Measurements from ENCODE around the gene PIGZ. TPM values are rescaled to one million over a fixed set of nuclear protein-coding genes. Genes with fewer than 3 reads are reported as not detected.

PIGZ gene, protein sequence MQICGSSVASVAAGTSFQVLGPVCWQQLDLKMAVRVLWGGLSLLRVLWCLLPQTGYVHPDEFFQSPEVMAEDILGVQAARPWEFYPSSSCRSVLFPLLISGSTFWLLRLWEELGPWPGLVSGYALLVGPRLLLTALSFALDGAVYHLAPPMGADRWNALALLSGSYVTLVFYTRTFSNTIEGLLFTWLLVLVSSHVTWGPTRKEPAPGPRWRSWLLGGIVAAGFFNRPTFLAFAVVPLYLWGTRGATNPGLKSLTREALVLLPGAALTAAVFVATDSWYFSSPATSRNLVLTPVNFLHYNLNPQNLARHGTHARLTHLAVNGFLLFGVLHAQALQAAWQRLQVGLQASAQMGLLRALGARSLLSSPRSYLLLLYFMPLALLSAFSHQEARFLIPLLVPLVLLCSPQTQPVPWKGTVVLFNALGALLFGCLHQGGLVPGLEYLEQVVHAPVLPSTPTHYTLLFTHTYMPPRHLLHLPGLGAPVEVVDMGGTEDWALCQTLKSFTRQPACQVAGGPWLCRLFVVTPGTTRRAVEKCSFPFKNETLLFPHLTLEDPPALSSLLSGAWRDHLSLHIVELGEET
- 0.36 and 0.63 TPM in 2 replicates for total RNA-seq

GRCh38 chr3:196968233-196969133 lies at the start of gene PIGZ:
Gene PIGZ (minus strand): TSS chr3:196968833. CDS start chr3:196952031, 16,802 bp downstream.
- DNase-seq (ENCODE audit: low read depth): no peak
- TF ChIP-seq, protein P1, sequence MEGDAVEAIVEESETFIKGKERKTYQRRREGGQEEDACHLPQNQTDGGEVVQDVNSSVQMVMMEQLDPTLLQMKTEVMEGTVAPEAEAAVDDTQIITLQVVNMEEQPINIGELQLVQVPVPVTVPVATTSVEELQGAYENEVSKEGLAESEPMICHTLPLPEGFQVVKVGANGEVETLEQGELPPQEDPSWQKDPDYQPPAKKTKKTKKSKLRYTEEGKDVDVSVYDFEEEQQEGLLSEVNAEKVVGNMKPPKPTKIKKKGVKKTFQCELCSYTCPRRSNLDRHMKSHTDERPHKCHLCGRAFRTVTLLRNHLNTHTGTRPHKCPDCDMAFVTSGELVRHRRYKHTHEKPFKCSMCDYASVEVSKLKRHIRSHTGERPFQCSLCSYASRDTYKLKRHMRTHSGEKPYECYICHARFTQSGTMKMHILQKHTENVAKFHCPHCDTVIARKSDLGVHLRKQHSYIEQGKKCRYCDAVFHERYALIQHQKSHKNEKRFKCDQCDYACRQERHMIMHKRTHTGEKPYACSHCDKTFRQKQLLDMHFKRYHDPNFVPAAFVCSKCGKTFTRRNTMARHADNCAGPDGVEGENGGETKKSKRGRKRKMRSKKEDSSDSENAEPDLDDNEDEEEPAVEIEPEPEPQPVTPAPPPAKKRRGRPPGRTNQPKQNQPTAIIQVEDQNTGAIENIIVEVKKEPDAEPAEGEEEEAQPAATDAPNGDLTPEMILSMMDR (conservative IDR thresholded peaks at IDR 0.05; ENCODE audit: low read depth, low read length): no peak
- H3K4me3 ChIP-seq (ENCODE audit: low read depth, low read length): peak within 1 kb of the TSS; percentile 71

- no peak overlapping the region for H3K4me3 ChIP-seq (ENCODE audit: low read depth, low read length)
- TF ChIP-seq, protein P1 (conservative IDR thresholded peaks at IDR 0.05; ENCODE audit: low read depth, low read length): no peak
- DNase-seq (ENCODE audit: low read depth): no peak
These were observed 48.4 kb upstream of the PIGZ start for GRCh38 chr3:197017003-197017402.

DNA sequence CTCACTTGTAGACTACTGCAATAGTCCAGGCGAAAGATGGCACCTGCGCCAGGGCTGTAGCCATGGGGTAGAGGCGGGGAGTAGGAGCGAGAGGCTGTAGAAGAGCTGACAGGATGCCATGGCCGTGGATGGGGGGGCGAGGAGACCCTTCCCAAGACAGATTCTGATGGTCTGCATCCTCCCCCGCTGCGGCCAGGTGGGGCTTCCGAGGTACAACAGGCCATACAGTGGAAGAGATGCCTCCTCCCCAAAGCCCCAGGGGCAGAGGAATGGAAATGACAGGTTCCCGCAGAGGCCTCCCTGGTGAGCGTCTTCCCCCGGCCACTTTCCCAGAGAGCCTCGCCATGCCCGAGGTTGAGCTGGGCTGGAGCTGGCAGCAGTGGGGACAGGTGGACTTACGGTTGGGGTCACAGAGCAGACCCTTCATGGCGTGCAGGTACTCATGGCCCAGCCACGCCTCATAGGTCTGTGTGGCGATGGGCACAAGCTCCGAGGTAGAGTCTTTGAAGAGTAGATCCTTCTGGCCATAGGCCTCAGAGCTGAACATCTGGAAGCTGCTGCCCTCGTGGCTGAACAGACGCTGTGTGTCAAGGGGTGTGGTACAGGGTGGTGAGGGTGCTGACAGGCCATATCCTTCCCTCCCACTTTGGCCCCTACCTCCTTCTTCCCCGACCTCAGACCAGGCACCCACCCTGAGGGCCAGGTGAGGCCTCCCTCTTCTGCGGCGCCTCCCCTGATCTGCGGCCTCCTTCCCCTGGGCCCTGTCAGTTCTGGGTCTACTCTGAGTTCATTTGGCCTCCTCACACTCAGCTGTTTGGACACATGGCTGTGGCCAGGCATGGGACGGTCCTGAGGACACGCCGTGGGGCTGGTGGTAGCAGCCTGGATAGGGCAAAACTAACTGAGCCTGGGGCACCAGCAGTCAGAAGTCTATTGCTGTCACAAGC lies 47.4 kb upstream of the PIGZ start:
- no peak for DNase-seq (ENCODE audit: low read depth)
- TF ChIP-seq, protein P1 (conservative IDR thresholded peaks at IDR 0.05; ENCODE audit: low read depth, low read length): no peak
- H3K4me3 ChIP-seq (ENCODE audit: low read depth, low read length): no peak overlapping the region

DNA sequence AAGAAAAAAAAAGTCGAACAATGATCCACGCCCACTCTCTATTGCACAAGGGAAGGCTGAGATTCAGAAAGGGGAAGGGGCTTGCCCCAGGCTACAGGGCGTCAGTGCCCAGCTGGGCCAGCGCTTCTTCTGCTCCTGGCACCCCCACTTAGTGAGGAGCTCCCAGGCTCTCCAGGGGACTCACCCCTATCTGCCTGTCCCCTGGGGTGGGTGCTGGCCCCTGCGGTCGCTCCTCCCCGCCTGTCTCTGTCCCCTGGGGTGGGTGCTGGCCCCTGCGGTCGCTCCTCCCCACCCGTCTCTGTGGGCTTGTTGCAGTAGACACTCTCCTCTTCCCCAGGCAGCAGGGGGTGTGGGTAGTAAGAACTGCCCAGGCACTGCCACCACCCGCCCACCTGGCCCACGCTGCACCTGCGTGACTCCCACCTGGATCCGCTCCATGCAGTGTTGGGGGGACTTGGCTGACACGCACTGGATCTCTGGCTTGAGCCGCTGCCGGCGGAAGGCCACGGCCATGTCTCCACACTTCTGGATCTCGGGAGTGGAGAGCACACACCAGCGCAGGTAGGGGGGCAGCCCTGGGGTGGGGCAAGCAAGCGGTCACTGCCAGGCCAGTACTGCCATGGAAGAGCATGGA lies 46.4 kb upstream of the PIGZ start:
- no peak for DNase-seq (ENCODE audit: low read depth)
- TF ChIP-seq, protein P1 (conservative IDR thresholded peaks at IDR 0.05; ENCODE audit: low read depth, low read length): no peak
- H3K4me3 ChIP-seq (ENCODE audit: low read depth, low read length): no peak overlapping the region

GRCh38 chr3:197014024-197014423 lies 45.4 kb upstream of the PIGZ start:
- DNase-seq (ENCODE audit: low read depth): no peak
- no peak overlapping the region for H3K4me3 ChIP-seq (ENCODE audit: low read depth, low read length)
- TF ChIP-seq, protein P1 (conservative IDR thresholded peaks at IDR 0.05; ENCODE audit: low read depth, low read length): no peak

DNA sequence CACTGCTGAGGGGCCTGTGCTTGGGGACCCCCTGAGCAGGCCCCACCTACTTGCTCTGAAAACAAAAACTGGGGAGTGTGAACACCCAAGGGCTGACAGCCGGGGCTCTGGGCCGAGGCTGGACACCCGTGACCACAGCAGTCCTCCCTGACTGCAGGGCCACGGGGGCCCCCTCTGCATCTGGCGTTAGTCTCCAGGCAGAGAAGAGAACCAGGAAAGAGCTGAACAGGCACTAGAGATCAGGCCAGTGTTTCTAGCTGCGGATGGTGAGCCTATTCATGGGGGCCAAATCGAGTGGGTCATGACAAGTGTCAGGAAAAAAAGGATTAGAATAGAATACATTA lies 43.9 kb upstream of the PIGZ start:
- TF ChIP-seq, protein P1 (conservative IDR thresholded peaks at IDR 0.05; ENCODE audit: low read depth, low read length): no peak
- no peak overlapping the region for H3K4me3 ChIP-seq (ENCODE audit: low read depth, low read length)
- no peak for DNase-seq (ENCODE audit: low read depth)

Measured in epithelial cell of proximal tubule (primary cell).